Neural cell (in vitro differentiated cells): ENCODE measurements around the gene NF2.

Experiments used
- CTCF ChIP-seq: fragments of 450-650 bp; IDR thresholded peaks from 2 replicates; pipeline ENCODE4 v1.5.1; 2014; ENCODE audit warnings: antibody characterized with exemption, mild to moderate bottlenecking, moderate library complexity; ENCODE audit not compliant: poor library complexity, severe bottlenecking
- EP300 ChIP-seq: fragments of 450-650 bp; conservative IDR thresholded peaks from 2 replicates; pipeline ENCODE4 v1.6.1; 2014; ENCODE audit warnings: antibody characterized with exemption, mild to moderate bottlenecking, moderate library complexity; ENCODE audit not compliant: poor library complexity, severe bottlenecking
- EZH2 ChIP-seq: fragments of 200-600, 300-800 bp; shearing (Covaris generic), sonication (generic); IDR thresholded peaks from 2 replicates; pipeline ENCODE4 v1.6.1; 2014; ENCODE audit warnings: antibody characterized with exemption, low read length, borderline replicate concordance, mild to moderate bottlenecking; ENCODE audit not compliant: insufficient read depth, poor library complexity, severe bottlenecking
- MXI1 ChIP-seq: fragments of 450-650 bp; conservative IDR thresholded peaks from 2 replicates; pipeline ENCODE4 v1.6.1; 2014; ENCODE audit warnings: antibody characterized with exemption, mild to moderate bottlenecking; ENCODE audit not compliant: poor library complexity, severe bottlenecking
- POLR2AphosphoS5 ChIP-seq: IDR thresholded peaks from 2 replicates; pipeline ENCODE4 v1.6.1; 2012
- RAD21 ChIP-seq: fragments of 450-650 bp; conservative IDR thresholded peaks from 2 replicates; pipeline ENCODE4 v1.6.1; 2014; ENCODE audit warnings: antibody characterized with exemption, mild to moderate bottlenecking, moderate library complexity
- SMC3 ChIP-seq: fragments of 450-650 bp; conservative IDR thresholded peaks from 2 replicates; pipeline ENCODE4 v1.6.1; 2014; ENCODE audit warnings: antibody characterized with exemption, mild to moderate bottlenecking, moderate library complexity; ENCODE audit not compliant: poor library complexity
- TAF1 ChIP-seq: IDR thresholded peaks from 2 replicates; pipeline ENCODE4 v1.6.1; 2012; ENCODE audit warnings: low read depth
- TF ChIP-seq, protein P1 (sequence below): IDR thresholded peaks from 2 replicates; pipeline ENCODE4 v1.6.1; 2012; ENCODE audit warnings: borderline replicate concordance

DNA sequence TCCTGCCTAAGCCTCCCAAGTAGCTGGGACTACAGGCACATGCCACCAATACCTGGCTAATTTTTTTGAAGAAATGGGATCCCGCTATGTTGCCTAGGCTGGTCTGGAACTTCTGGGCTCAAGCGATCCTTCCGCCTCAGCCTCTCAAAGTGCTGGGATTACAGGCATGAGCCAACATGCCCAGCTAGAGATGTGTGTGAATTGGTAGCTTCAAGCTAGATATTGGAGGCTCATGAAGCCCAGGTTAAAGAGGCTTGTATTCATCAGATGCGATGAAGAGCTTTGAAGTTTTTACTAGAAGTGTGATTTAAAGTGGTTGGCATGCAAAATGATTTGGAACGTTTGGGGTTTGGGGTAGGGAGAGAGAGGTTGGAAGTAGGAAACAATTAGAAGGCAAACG is 19.6 kb downstream of the NF2 start:
- TF ChIP-seq POLR2AphosphoS5 (no peak), EZH2 (no peak), CTCF (no peak), RAD21 (no peak), MXI1 (no peak), EP300 (no peak), TAF1 (no peak), SMC3 (no peak)
- TF ChIP-seq, protein P1, sequence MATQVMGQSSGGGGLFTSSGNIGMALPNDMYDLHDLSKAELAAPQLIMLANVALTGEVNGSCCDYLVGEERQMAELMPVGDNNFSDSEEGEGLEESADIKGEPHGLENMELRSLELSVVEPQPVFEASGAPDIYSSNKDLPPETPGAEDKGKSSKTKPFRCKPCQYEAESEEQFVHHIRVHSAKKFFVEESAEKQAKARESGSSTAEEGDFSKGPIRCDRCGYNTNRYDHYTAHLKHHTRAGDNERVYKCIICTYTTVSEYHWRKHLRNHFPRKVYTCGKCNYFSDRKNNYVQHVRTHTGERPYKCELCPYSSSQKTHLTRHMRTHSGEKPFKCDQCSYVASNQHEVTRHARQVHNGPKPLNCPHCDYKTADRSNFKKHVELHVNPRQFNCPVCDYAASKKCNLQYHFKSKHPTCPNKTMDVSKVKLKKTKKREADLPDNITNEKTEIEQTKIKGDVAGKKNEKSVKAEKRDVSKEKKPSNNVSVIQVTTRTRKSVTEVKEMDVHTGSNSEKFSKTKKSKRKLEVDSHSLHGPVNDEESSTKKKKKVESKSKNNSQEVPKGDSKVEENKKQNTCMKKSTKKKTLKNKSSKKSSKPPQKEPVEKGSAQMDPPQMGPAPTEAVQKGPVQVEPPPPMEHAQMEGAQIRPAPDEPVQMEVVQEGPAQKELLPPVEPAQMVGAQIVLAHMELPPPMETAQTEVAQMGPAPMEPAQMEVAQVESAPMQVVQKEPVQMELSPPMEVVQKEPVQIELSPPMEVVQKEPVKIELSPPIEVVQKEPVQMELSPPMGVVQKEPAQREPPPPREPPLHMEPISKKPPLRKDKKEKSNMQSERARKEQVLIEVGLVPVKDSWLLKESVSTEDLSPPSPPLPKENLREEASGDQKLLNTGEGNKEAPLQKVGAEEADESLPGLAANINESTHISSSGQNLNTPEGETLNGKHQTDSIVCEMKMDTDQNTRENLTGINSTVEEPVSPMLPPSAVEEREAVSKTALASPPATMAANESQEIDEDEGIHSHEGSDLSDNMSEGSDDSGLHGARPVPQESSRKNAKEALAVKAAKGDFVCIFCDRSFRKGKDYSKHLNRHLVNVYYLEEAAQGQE = no peak
